GM12878 (cell line): Measurements from ENCODE around the gene SENP1. TPM values are rescaled to one million over a fixed set of nuclear protein-coding genes. Genes with fewer than 3 reads are reported as not detected.

Source experiments
- ATAC-seq: fragments of 200-7000 bp; cut with Tn5 transposase; 3 replicates; pipeline ENCODE4 v1.9.1; 2020; ENCODE audit warnings: mild to moderate bottlenecking, moderate library complexity
- BruUV-seq: library from RNA; stranded (reverse); fragments of 400-500 nt; replicated peaks from 2 replicates; lab custom pipeline; 2021; lab: Mats Ljungman, UMichigan
- CTCF ChIA-PET: fragments of 300-600 bp; sonication (Branson Sonifier 250); formaldehyde crosslinking; extraction: SDS; loops from one replicate; lab custom pipeline; 2021; ENCODE audit warnings: inconsistent platforms; lab: Yijun Ruan, JAX
- POLR2A ChIA-PET: fragments of 350-600 bp; formaldehyde crosslinking; extraction: SDS; loops from one replicate; lab custom pipeline; 2021; ENCODE audit warnings: inconsistent platforms; lab: Charles Lee
- RAD21 ChIA-PET: fragments of 300-600 bp; sonication (Branson Sonifier 250); formaldehyde crosslinking; loops from one replicate; lab custom pipeline; 2023; ENCODE audit warnings: antibody characterized with exemption; ENCODE audit not compliant: unreplicated experiment; lab: Charles Lee
- SMC1A ChIA-PET: fragments of 300-600 bp; sonication (Branson Sonifier 250); formaldehyde crosslinking; loops from one replicate; lab custom pipeline; 2023; ENCODE audit not compliant: unreplicated experiment, uncharacterized antibody; lab: Charles Lee
- DNase-seq: peaks from one replicate; pipeline ENCODE4 v3.0.0-alpha.2; 2011; ENCODE audit warnings: low read depth, low spot score
- FAIRE-seq: peaks from 3 replicates; lab custom pipeline; 2011; peaks lifted over from hg19 to GRCh38; lab: Jason Lieb, UNC
- H2AFZ ChIP-seq: 2 replicates; pipeline ENCODE4 v1.6.0; 2011; ENCODE audit warnings: low read depth, low read length, control low read depth; ENCODE audit not compliant: control insufficient read depth
- H3K27ac ChIP-seq: 2 replicates; pipeline ENCODE4 v1.5.1; 2011; ENCODE audit warnings: control low read depth; ENCODE audit not compliant: control insufficient read depth, insufficient read depth
- H3K27me3 ChIP-seq, 2 experiments: replicated peaks in 1 of 2; 2 replicates each; pipeline versions ENCODE4 v1.6.0 to v1.6.1; 2011; ENCODE audit warnings: low read length in 1 of 2; ENCODE audit not compliant: control insufficient read depth in 2 of 2, insufficient read depth in 2 of 2
- H3K36me3 ChIP-seq, 2 experiments: 2 replicates each; pipeline ENCODE4 v1.5.1; 2011; ENCODE audit warnings: low read length in 1 of 2; ENCODE audit not compliant: control insufficient read depth in 2 of 2, insufficient read depth in 2 of 2
- H3K4me1 ChIP-seq: 2 replicates; pipeline ENCODE4 v1.6.1; 2011; ENCODE audit warnings: mild to moderate bottlenecking, low read length, moderate library complexity, mixed read lengths; ENCODE audit not compliant: control insufficient read depth, insufficient read depth
- H3K4me2 ChIP-seq: 2 replicates; pipeline ENCODE4 v1.6.0; 2011; ENCODE audit warnings: control low read depth; ENCODE audit not compliant: control insufficient read depth, insufficient read depth
- H3K4me3 ChIP-seq: fragments of 200-600 bp; sonication (generic); 2 replicates; pipeline ENCODE4 v1.5.1; 2016
- H3K79me2 ChIP-seq: 2 replicates; pipeline ENCODE4 v1.6.0; 2011; ENCODE audit warnings: low read length; ENCODE audit not compliant: control insufficient read depth, insufficient read depth
- H3K9ac ChIP-seq: 2 replicates; pipeline ENCODE4 v1.8.0; 2011; ENCODE audit warnings: low read length, control low read depth, mixed read lengths; ENCODE audit not compliant: control insufficient read depth, insufficient read depth
- H3K9me3 ChIP-seq: replicated peaks from 3 replicates; pipeline ENCODE4 v1.5.1; 2011; ENCODE audit warnings: mild to moderate bottlenecking, low read length; ENCODE audit not compliant: control insufficient read depth, insufficient read depth
- H4K20me1 ChIP-seq: 2 replicates; pipeline ENCODE4 v1.6.0; 2011; ENCODE audit not compliant: control insufficient read depth, insufficient read depth
- CREB1 ChIP-seq: IDR thresholded peaks from 2 replicates; pipeline ENCODE4 v1.6.1; 2012; ENCODE audit warnings: low read depth, mild to moderate bottlenecking, inconsistent platforms
- EED ChIP-seq: sonication (generic); IDR thresholded peaks from 2 replicates; pipeline ENCODE4 v1.6.1; 2016; ENCODE audit warnings: antibody characterized with exemption, low read depth
- JUND ChIP-seq: IDR thresholded peaks from 2 replicates; pipeline ENCODE4 v1.6.1; 2012; ENCODE audit warnings: low read depth, mild to moderate bottlenecking, low read length, improper control_type of control experiment, moderate library complexity
- MEF2A ChIP-seq: IDR thresholded peaks from 2 replicates; pipeline ENCODE4 v1.6.1; 2011; ENCODE audit warnings: low read depth, mild to moderate bottlenecking, low read length, moderate library complexity; ENCODE audit not compliant: insufficient read depth
- MXI1 ChIP-seq: fragments of 150-350 bp; IDR thresholded peaks from 2 replicates; pipeline ENCODE4 v1.6.1; 2011; ENCODE audit warnings: low read depth, mild to moderate bottlenecking, inconsistent platforms, low read length, improper control_type of control experiment
- SREBF1 ChIP-seq: IDR thresholded peaks from 2 replicates; pipeline ENCODE4 v1.6.1; 2012; ENCODE audit warnings: mild to moderate bottlenecking, low read length
- STAT3 ChIP-seq: IDR thresholded peaks from 2 replicates; pipeline ENCODE4 v1.6.1; 2011; ENCODE audit warnings: low read depth, low read length, improper control_type of control experiment
- WGBS: methylation state at CpG from one replicate; pipeline ENCODE4 v1.1.6; 2016; ENCODE audit warnings: low lambda C conversion rate; ENCODE audit not compliant: insufficient replicate concordance, insufficient coverage; ENCODE audit errors: missing lambda C conversion rate; 5-methylcytosine and 5-hydroxymethylcytosine counted together
- in situ Hi-C: fragments of 300-500 bp; cut with MboI; formaldehyde crosslinking; loops from 9 replicates; pipeline ENCODE4 v1.14.3; 2018; ENCODE audit warnings: mixed read lengths
- intact Hi-C: fragments of 100-400 bp; cut with micrococcal nuclease; formaldehyde crosslinking; loops from one replicate; pipeline ENCODE4 v1.14.2; 2022; ENCODE audit not compliant: unreplicated experiment
- polyA plus RNA-seq, 11 experiments: library from polyadenylated mRNA; depleted of rRNA in 4 of 11; unstranded in 6 of 11; stranded (reverse) in 5 of 11; fragments of >200 nt; fragmentation: Nextera tagmentation in 4 of 11; fragmentation: Illumina TruSeq in 1 of 11; extraction: Ambion mirVana in 4 of 11; extraction: Trizol in 1 of 11; gene quantifications; 1 replicate in 1 of 11; 2 replicates in 10 of 11; pipeline versions ENCODE4 v1.2.1 to v1.2.3, GENCODE V29; 2011 to 2016; ENCODE audit warnings: inconsistent platforms in 2 of 11, missing spikeins in 2 of 11, low read depth in 1 of 11
- total RNA-seq, 4 experiments: library from RNA; depleted of rRNA in 3 of 4; stranded (reverse); fragments of >200 nt in 3 of 4; fragmentation: Illumina TruSeq in 1 of 4; extraction: Trizol in 1 of 4; gene quantifications; 2 replicates each; pipeline versions ENCODE4 v1.2.1 to v1.2.3, GENCODE V29; 2013 to 2021
- TF ChIP-seq, protein P1 (sequence below): fragments of 450-650 bp; IDR thresholded peaks from 2 replicates; pipeline ENCODE4 v1.6.1; 2017; ENCODE audit warnings: borderline replicate concordance
- TF ChIP-seq, protein P2 (sequence below): fragments of 450-650 bp; formaldehyde crosslinking; IDR thresholded peaks from 2 replicates; pipeline ENCODE4 v1.4.0; 2020; ENCODE audit warnings: mild to moderate bottlenecking, moderate library complexity
- TF ChIP-seq, protein P3 (sequence below), 3 experiments: IDR thresholded peaks in 2 of 3; conservative IDR thresholded peaks in 1 of 3; 2 replicates each; pipeline ENCODE4 v1.5.1; 2011; ENCODE audit warnings: low read depth in 3 of 3, low read length in 3 of 3, mild to moderate bottlenecking in 3 of 3, control low read depth in 2 of 3, moderate library complexity in 2 of 3, inconsistent platforms in 1 of 3, mixed read lengths in 1 of 3; ENCODE audit not compliant: control insufficient read depth in 2 of 3, insufficient read depth in 1 of 3; ENCODE audit errors: extremely low read depth in 1 of 3
- TF ChIP-seq, protein P4 (sequence below): fragments of 450-650 bp; IDR thresholded peaks from 2 replicates; pipeline ENCODE4 v1.6.1; 2017; ENCODE audit warnings: mild to moderate bottlenecking, moderate library complexity

Gene SENP1
- total and polyA plus RNA-seq, 10 of the 15 experiments (the other 5 are each of a cell fraction or from before 2014, with no cell fraction given), result 8.1 to 52.4 (median 26.1) TPM

DNA sequence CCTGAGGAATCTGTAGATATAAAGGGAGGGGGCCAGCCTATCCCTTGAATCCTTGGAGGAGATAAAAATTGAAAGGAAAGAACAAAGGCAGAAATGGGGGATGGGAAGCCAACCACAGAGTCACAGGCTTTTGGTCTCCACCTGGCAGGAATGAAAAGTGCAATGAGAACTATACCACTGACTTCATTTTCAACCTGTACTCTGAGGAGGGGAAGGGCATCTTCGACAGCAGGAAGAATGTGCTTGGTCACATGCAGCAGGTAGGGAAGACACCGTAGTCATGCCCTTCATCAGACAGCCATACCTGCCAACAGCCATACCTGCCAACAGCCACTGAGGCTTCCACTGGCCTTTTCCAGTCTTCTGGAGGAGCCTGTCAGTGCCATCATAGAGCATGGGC lies 38.0 kb upstream of the SENP1 start:
- DNase-seq (no peak), ATAC-seq (no peak), FAIRE-seq (no peak)
- in situ Hi-C loops, result no loop called here
- H4K20me1 ChIP-seq, result no peaks in the 10 kb centered on the region
- ChIA-PET RAD21 (no interaction called here), SMC1A (interaction anchor here (1.2 to 1.5 kb wide), 2 partner anchors 8 to 17 kb away, joined by 3 read pairs; no protein-coding TSS in a partner anchor), CTCF (no interaction called here), POLR2A (no interaction called here)
- H3K9ac ChIP-seq, result no peak overlapping the region
- H3K4me1 ChIP-seq, result no peaks in the 10 kb centered on the region; the same call in 1 of the 2 replicates
- H3K36me3 ChIP-seq, result peaks cover 22 to 41% of the 10 kb centered on the region in 2 experiments
- no peak overlapping the region for H3K27ac ChIP-seq
- intact Hi-C loops, result no loop called here
- WGBS, result 91% methylated on average over 2 of the region's 2 CpGs
- H3K27me3 ChIP-seq, result no peaks in the 10 kb centered on the region
- H3K4me2 ChIP-seq, result no peak overlapping the region
- H3K4me3 ChIP-seq, result no peak overlapping the region
- no TSS peak for BruUV-seq
- H3K79me2 ChIP-seq, result no peaks in the 10 kb centered on the region
- H3K9me3 ChIP-seq, result no peaks in the 10 kb centered on the region
- no peak overlapping the region for H2AFZ ChIP-seq
- no peak for TF ChIP-seq SREBF1
- TF ChIP-seq, protein P1, sequence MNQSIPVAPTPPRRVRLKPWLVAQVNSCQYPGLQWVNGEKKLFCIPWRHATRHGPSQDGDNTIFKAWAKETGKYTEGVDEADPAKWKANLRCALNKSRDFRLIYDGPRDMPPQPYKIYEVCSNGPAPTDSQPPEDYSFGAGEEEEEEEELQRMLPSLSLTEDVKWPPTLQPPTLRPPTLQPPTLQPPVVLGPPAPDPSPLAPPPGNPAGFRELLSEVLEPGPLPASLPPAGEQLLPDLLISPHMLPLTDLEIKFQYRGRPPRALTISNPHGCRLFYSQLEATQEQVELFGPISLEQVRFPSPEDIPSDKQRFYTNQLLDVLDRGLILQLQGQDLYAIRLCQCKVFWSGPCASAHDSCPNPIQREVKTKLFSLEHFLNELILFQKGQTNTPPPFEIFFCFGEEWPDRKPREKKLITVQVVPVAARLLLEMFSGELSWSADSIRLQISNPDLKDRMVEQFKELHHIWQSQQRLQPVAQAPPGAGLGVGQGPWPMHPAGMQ, result no peak
- TF ChIP-seq, protein P2, sequence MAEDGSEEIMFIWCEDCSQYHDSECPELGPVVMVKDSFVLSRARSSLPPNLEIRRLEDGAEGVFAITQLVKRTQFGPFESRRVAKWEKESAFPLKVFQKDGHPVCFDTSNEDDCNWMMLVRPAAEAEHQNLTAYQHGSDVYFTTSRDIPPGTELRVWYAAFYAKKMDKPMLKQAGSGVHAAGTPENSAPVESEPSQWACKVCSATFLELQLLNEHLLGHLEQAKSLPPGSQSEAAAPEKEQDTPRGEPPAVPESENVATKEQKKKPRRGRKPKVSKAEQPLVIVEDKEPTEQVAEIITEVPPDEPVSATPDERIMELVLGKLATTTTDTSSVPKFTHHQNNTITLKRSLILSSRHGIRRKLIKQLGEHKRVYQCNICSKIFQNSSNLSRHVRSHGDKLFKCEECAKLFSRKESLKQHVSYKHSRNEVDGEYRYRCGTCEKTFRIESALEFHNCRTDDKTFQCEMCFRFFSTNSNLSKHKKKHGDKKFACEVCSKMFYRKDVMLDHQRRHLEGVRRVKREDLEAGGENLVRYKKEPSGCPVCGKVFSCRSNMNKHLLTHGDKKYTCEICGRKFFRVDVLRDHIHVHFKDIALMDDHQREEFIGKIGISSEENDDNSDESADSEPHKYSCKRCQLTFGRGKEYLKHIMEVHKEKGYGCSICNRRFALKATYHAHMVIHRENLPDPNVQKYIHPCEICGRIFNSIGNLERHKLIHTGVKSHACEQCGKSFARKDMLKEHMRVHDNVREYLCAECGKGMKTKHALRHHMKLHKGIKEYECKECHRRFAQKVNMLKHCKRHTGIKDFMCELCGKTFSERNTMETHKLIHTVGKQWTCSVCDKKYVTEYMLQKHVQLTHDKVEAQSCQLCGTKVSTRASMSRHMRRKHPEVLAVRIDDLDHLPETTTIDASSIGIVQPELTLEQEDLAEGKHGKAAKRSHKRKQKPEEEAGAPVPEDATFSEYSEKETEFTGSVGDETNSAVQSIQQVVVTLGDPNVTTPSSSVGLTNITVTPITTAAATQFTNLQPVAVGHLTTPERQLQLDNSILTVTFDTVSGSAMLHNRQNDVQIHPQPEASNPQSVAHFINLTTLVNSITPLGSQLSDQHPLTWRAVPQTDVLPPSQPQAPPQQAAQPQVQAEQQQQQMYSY (CRISPR knock-in tag), result no peak
- no peak for TF ChIP-seq CREB1
- no peak for TF ChIP-seq MXI1
- no peak for TF ChIP-seq MEF2A
- TF ChIP-seq, protein P3, sequence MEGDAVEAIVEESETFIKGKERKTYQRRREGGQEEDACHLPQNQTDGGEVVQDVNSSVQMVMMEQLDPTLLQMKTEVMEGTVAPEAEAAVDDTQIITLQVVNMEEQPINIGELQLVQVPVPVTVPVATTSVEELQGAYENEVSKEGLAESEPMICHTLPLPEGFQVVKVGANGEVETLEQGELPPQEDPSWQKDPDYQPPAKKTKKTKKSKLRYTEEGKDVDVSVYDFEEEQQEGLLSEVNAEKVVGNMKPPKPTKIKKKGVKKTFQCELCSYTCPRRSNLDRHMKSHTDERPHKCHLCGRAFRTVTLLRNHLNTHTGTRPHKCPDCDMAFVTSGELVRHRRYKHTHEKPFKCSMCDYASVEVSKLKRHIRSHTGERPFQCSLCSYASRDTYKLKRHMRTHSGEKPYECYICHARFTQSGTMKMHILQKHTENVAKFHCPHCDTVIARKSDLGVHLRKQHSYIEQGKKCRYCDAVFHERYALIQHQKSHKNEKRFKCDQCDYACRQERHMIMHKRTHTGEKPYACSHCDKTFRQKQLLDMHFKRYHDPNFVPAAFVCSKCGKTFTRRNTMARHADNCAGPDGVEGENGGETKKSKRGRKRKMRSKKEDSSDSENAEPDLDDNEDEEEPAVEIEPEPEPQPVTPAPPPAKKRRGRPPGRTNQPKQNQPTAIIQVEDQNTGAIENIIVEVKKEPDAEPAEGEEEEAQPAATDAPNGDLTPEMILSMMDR (IDR thresholded peaks at IDR 0.05 in 2 of 3, conservative IDR thresholded peaks at IDR 0.05 in 1 of 3; ENCODE audit: control insufficient read depth in 2 of 3, extremely low read depth in 1 of 3, insufficient read depth in 1 of 3, low read depth in 3 of 3, low read length in 3 of 3), result no peak
- no peak for TF ChIP-seq STAT3
- TF ChIP-seq, protein P4, sequence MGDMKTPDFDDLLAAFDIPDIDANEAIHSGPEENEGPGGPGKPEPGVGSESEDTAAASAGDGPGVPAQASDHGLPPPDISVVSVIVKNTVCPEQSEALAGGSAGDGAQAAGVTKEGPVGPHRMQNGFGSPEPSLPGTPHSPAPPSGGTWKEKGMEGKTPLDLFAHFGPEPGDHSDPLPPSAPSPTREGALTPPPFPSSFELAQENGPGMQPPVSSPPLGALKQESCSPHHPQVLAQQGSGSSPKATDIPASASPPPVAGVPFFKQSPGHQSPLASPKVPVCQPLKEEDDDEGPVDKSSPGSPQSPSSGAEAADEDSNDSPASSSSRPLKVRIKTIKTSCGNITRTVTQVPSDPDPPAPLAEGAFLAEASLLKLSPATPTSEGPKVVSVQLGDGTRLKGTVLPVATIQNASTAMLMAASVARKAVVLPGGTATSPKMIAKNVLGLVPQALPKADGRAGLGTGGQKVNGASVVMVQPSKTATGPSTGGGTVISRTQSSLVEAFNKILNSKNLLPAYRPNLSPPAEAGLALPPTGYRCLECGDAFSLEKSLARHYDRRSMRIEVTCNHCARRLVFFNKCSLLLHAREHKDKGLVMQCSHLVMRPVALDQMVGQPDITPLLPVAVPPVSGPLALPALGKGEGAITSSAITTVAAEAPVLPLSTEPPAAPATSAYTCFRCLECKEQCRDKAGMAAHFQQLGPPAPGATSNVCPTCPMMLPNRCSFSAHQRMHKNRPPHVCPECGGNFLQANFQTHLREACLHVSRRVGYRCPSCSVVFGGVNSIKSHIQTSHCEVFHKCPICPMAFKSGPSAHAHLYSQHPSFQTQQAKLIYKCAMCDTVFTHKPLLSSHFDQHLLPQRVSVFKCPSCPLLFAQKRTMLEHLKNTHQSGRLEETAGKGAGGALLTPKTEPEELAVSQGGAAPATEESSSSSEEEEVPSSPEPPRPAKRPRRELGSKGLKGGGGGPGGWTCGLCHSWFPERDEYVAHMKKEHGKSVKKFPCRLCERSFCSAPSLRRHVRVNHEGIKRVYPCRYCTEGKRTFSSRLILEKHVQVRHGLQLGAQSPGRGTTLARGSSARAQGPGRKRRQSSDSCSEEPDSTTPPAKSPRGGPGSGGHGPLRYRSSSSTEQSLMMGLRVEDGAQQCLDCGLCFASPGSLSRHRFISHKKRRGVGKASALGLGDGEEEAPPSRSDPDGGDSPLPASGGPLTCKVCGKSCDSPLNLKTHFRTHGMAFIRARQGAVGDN, result no peak
- no peak for TF ChIP-seq JUND
- TF ChIP-seq EED, result no peak
